Smooth muscle cell (in vitro differentiated cells): ENCODE measurements around the gene IVD. TPM values are rescaled to one million over a fixed set of nuclear protein-coding genes. Genes with fewer than 3 reads are reported as not detected.

Experiments used
- DNase-seq: peaks from one replicate; lab custom pipeline; 2025; ENCODE audit not compliant: unreplicated experiment; lab: John Stamatoyannopoulos, UW
- H2AFZ ChIP-seq: fragments of 200-600 bp; sonication (generic); 2 replicates; pipeline ENCODE4 v1.6.0; 2016; ENCODE audit warnings: antibody characterized with exemption, low read depth, mild to moderate bottlenecking
- H3F3A ChIP-seq: fragments of 200-600 bp; sonication (generic); 2 replicates; pipeline ENCODE4 v1.6.0; 2017; ENCODE audit warnings: antibody characterized with exemption, low read depth
- H3K27ac ChIP-seq: fragments of 200-600 bp; sonication (generic); 2 replicates; pipeline ENCODE4 v1.5.1; 2016; ENCODE audit warnings: low read depth, mild to moderate bottlenecking
- H3K27me3 ChIP-seq: fragments of 200-600 bp; sonication (generic); 2 replicates; pipeline ENCODE4 v1.6.1; 2016; ENCODE audit warnings: low read depth, mild to moderate bottlenecking
- H3K36me3 ChIP-seq: fragments of 200-600 bp; sonication (generic); 2 replicates; pipeline ENCODE4 v1.5.1; 2016; ENCODE audit warnings: low read depth
- H3K4me1 ChIP-seq: fragments of 200-600 bp; sonication (generic); 2 replicates; pipeline ENCODE4 v1.5.1; 2016; ENCODE audit warnings: low read depth
- H3K4me2 ChIP-seq: fragments of 200-600 bp; sonication (generic); 2 replicates; pipeline ENCODE4 v1.6.0; 2016; ENCODE audit warnings: mild to moderate bottlenecking
- H3K4me3 ChIP-seq: fragments of 200-600 bp; sonication (generic); 2 replicates; pipeline ENCODE4 v1.5.1; 2016; ENCODE audit warnings: mild to moderate bottlenecking
- H3K79me2 ChIP-seq: fragments of 200-600 bp; sonication (generic); 2 replicates; pipeline ENCODE4 v1.6.0; 2016; ENCODE audit warnings: low read depth, mild to moderate bottlenecking
- H3K9ac ChIP-seq: fragments of 200-600 bp; sonication (generic); 2 replicates; pipeline ENCODE4 v1.6.0; 2016; ENCODE audit warnings: low read depth
- H3K9me3 ChIP-seq: fragments of 200-600 bp; sonication (generic); replicated peaks from 2 replicates; pipeline ENCODE4 v1.5.1; 2016; ENCODE audit warnings: low read depth
- H4K20me1 ChIP-seq: fragments of 200-600 bp; sonication (generic); 2 replicates; pipeline ENCODE4 v1.6.0; 2016; ENCODE audit warnings: low read depth
- CTCF ChIP-seq: fragments of 200-600 bp; sonication (generic); IDR thresholded peaks from 2 replicates; pipeline ENCODE4 v1.5.1; 2017; ENCODE audit warnings: borderline replicate concordance, mild to moderate bottlenecking, antibody characterized with exemption; ENCODE audit not compliant: insufficient read depth, poor library complexity, severe bottlenecking
- WGBS: methylation state at CpG from one replicate; pipeline ENCODE4 v1.1.7; 2016; ENCODE audit warnings: low lambda C conversion rate; 5-methylcytosine and 5-hydroxymethylcytosine counted together
- polyA plus RNA-seq: library from polyadenylated mRNA; unstranded; fragments of >200 nt; fragmentation: Nextera tagmentation; extraction: Ambion mirVana; gene quantifications from 2 replicates; pipeline ENCODE4 v1.2.1, GENCODE V29; 2016
- total RNA-seq: library from RNA; depleted of rRNA; stranded (reverse); fragments of >200 nt; gene quantifications from 2 replicates; pipeline ENCODE4 v1.2.3, GENCODE V29; 2014

IVD gene
- total and polyA plus RNA-seq, 2 experiments from 2014 or later: 17.4 to 37.8 TPM

DNA sequence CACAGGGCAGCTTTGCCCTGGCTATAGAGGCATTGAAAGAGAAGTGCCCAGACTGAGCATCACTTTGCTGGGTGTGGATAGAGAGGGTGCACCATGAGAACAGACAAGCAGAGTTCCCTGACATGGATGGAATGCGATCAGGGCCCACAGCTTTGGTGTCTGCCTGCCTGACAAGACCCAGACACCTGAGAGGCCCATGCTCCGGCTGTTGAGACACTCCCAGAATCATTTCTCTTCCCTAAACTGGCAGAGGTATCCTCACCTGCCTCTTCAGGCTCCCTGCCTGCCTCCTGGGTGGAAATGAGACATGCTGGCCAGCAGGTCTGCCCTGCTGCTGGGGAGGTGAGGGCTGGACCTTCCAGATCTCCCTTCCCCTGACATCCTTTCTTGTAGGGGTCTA, 54.8 kb downstream of the IVD start:
- Histone ChIP-seq H3K4me3 (no peak overlapping the region), H3K4me1 (peaks cover 7% of the 10 kb centered on the region), H3K4me2 (no peak overlapping the region), H3K27me3 (no peaks in the 10 kb centered on the region), H3K79me2 (peaks cover 26% of the 10 kb centered on the region), H3K27ac (no peak overlapping the region), H3K9ac (no peak overlapping the region), H2AFZ (no peak overlapping the region), H3K36me3 (no peaks in the 10 kb centered on the region), H3F3A (no peaks in the 10 kb centered on the region), H3K9me3 (no peaks in the 10 kb centered on the region), H4K20me1 (peaks cover 93% of the 10 kb centered on the region)
- whole genome bisulfite sequencing: 64% methylated on average over 2 of the region's 2 CpGs
- TF ChIP-seq CTCF: no peak
- DNase-seq: no peak

- DNase-seq: no peak
- Histone ChIP-seq H3K27me3 (no peaks in the 10 kb centered on the region), H3F3A (no peaks in the 10 kb centered on the region), H3K79me2 (peaks cover 13% of the 10 kb centered on the region), H3K4me2 (no peak overlapping the region), H3K27ac (no peak overlapping the region), H4K20me1 (peaks cover 78% of the 10 kb centered on the region), H3K4me1 (no peaks in the 10 kb centered on the region), H3K9ac (no peak overlapping the region), H3K4me3 (no peak overlapping the region), H3K9me3 (no peaks in the 10 kb centered on the region), H3K36me3 (no peaks in the 10 kb centered on the region), H2AFZ (no peak overlapping the region)
- 96% methylated on average over 17 of the region's 21 CpGs for WGBS
- no peak for TF ChIP-seq CTCF
Observed at GRCh38 chr15:40461958-40462357, 56.4 kb downstream of the IVD start.

DNA sequence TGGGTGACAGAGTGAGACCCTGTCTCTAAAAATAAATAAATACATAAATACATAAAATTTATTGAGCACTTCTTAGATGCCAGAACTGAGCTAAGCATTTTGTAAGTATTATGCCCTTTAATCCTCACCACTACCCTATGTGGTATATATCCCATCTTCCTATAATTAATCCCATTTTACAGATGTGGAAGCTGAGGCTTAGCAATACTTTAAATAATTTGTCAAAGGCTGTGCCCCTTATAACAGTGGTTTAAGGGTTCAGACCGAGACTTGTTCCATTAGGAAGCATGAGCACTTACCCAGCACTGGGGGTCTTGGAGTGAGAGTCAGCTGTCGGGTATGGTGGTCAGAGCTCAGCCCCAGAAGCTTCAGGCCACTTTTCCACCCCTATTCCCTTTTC, 57.7 kb downstream of the IVD start:
- Histone ChIP-seq H3K27me3 (no peaks in the 10 kb centered on the region), H3K9me3 (no peaks in the 10 kb centered on the region), H3K79me2 (peaks cover under 1% of the 10 kb centered on the region), H3K4me1 (no peaks in the 10 kb centered on the region), H3K36me3 (no peaks in the 10 kb centered on the region), H3K4me3 (no peak overlapping the region), H2AFZ (no peak overlapping the region), H3K4me2 (no peak overlapping the region), H3F3A (no peaks in the 10 kb centered on the region), H3K9ac (no peak overlapping the region), H4K20me1 (peaks cover 64% of the 10 kb centered on the region), H3K27ac (no peak overlapping the region)
- no peak for TF ChIP-seq CTCF
- 97% methylated on average over 2 of the region's 2 CpGs for WGBS
- DNase-seq: no peak

DNA sequence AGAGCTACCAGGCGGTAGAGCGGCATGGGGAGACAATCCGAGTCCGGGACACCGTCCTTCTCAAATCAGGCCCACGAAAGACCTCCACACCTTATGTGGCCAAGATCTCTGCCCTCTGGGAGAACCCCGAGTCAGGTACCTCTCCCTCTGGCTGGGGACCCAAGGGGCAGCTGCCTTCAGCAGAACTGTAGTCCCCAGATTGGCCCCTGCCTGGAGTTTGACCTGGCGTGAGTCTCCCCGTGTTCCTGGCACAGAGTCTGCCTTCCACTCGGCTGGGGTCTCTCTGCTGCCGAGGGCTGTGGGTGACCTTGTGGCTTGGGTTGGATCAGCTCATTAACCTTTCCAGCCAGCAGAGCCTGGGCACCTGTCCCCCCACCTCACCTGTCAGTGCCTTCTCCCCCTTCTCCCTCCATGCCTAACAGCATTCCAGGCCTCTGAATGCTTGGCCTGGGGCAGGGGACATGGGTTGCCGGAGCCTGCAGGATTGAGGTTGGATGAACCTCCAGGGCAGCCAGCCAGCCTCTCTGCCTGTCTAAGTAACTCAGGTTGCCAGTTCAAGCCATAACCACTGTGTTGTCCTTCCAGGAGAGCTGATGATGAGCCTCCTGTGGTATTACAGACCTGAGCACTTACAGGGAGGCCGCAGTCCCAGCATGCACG, 58.4 kb downstream of the IVD start:
- TF ChIP-seq CTCF: no peak
- WGBS: 92% methylated on average over 14 of the region's 14 CpGs
- H3K27me3 ChIP-seq: no peaks in the 10 kb centered on the region
- no peaks in the 10 kb centered on the region for H3K9me3 ChIP-seq
- no peak for DNase-seq
- peaks cover 57% of the 10 kb centered on the region for H4K20me1 ChIP-seq
- H3K27ac ChIP-seq: no peak overlapping the region
- H3K79me2 ChIP-seq: no peaks in the 10 kb centered on the region
- H3K9ac ChIP-seq: no peak overlapping the region
- H3F3A ChIP-seq: peaks cover 5% of the 10 kb centered on the region
- H3K4me2 ChIP-seq: no peak overlapping the region
- no peak overlapping the region for H3K4me3 ChIP-seq
- no peaks in the 10 kb centered on the region for H3K4me1 ChIP-seq
- H2AFZ ChIP-seq: no peak overlapping the region
- H3K36me3 ChIP-seq: no peaks in the 10 kb centered on the region
